Activated CD8-positive, alpha-beta memory T cell treated with anti-CD3 and anti-CD28 coated beads, Interleukin-2, amount 50 U/mL, for 4 hours (primary cell): ENCODE data around the gene JAM2.
"Not testable (repeated sequence)": the region's sequence is repeated elsewhere in the genome, so short reads cannot be mapped to it uniquely, and the experiment has no call there.

Source experiments
- DNase-seq: peaks from one replicate; pipeline ENCODE4 v3.0.0-alpha.2; 2020

Gene JAM2

GRCh38 chr21:25638660-25639550, at the start of gene JAM2:
TSS of gene JAM2 (plus strand) at chr21:25639258. CDS start at chr21:25639822, 564 bp downstream.
- peak; percentile 44 for DNase-seq

GRCh38 chr21:25589887-25590286, 49.2 kb upstream of the JAM2 start:
- no peak for DNase-seq

- DNase-seq = peak; percentile 85
Measured at GRCh38 chr21:25607151-25608043, 31.7 kb upstream of the JAM2 start, which contains the start of gene MRPL39. TSS of gene MRPL39 (minus strand) at chr21:25607481. CDS start at chr21:25607475, 6 bp downstream.

GRCh38 chr21:25608044-25608737, 30.9 kb upstream of the JAM2 start:
- peak; percentile 78 for DNase-seq

- no peak for DNase-seq
Measured at GRCh38 chr21:25614441-25614840, 24.6 kb upstream of the JAM2 start.

GRCh38 chr21:25615880-25616279, 23.2 kb upstream of the JAM2 start:
- DNase-seq = no peak

GRCh38 chr21:25619198-25619597, 19.9 kb upstream of the JAM2 start:
- no peak for DNase-seq

GRCh38 chr21:25624511-25624910, 14.5 kb upstream of the JAM2 start:
- DNase-seq = no peak

- DNase-seq = no peak
Measured at GRCh38 chr21:25625036-25625435, 14.0 kb upstream of the JAM2 start.

- not testable (repeated sequence) for DNase-seq
Measured at GRCh38 chr21:25625776-25626555, 13.1 kb upstream of the JAM2 start.

- DNase-seq = no peak
Measured at GRCh38 chr21:25626757-25627156, 12.3 kb upstream of the JAM2 start.

GRCh38 chr21:25632296-25632695, 6.8 kb upstream of the JAM2 start:
- DNase-seq = no peak

GRCh38 chr21:25635310-25635709, 3.7 kb upstream of the JAM2 start:
- no peak for DNase-seq

GRCh38 chr21:25636727-25637126, 2.3 kb upstream of the JAM2 start:
- no peak for DNase-seq

GRCh38 chr21:25637851-25638659, 1.0 kb upstream of the JAM2 start:
- no peak for DNase-seq

- peak; percentile 50 for DNase-seq
Measured at GRCh38 chr21:25639551-25640201, 618 bp downstream of the JAM2 start.

- peak; percentile 15 for DNase-seq
Measured at GRCh38 chr21:25640202-25640942, 1.3 kb downstream of the JAM2 start.

GRCh38 chr21:25640943-25641292, 1.9 kb downstream of the JAM2 start:
- no peak for DNase-seq

GRCh38 chr21:25643486-25643885, 4.4 kb downstream of the JAM2 start:
- DNase-seq = no peak

- DNase-seq = no peak
Measured at GRCh38 chr21:25646474-25646873, 7.4 kb downstream of the JAM2 start.
